SK-N-SH treated with all-trans-retinoic acid at 6 μM for 48 hours (cell line): ENCODE results near the gene ZNF691.

Source experiments
- ARNTL ChIP-seq: fragments of 450-650 bp; formaldehyde crosslinking; IDR thresholded peaks from 2 replicates; pipeline ENCODE4 v1.5.0; 2020; ENCODE audit warnings: low read depth, mild to moderate bottlenecking, moderate library complexity, borderline replicate concordance
- GLIS3 ChIP-seq: fragments of 250-450 bp; sonication (Bioruptor Pico); IDR thresholded peaks from 2 replicates; pipeline ENCODE4 v1.5.0; 2020; ENCODE audit warnings: mild to moderate bottlenecking, moderate library complexity
- RARB ChIP-seq: fragments of 250-450 bp; sonication (Bioruptor Pico); IDR thresholded peaks from 2 replicates; pipeline ENCODE4 v1.8.0; 2021; ENCODE audit warnings: mild to moderate bottlenecking, moderate library complexity
- TCF4 ChIP-seq: fragments of 250-450 bp; sonication (Bioruptor Pico); IDR thresholded peaks from 2 replicates; pipeline ENCODE4 v1.8.0; 2021; ENCODE audit warnings: mild to moderate bottlenecking, moderate library complexity, borderline replicate concordance
- TOX ChIP-seq: fragments of 250-450 bp; sonication (Bioruptor Pico); IDR thresholded peaks from 2 replicates; pipeline ENCODE4 v1.8.0; 2021; ENCODE audit warnings: mild to moderate bottlenecking, moderate library complexity, borderline replicate concordance
- ZFP3 ChIP-seq: fragments of 250-450 bp; sonication (Bioruptor Pico); IDR thresholded peaks from 2 replicates; pipeline ENCODE4 v1.5.0; 2020; ENCODE audit warnings: mild to moderate bottlenecking, moderate library complexity
- ZFP30 ChIP-seq: fragments of 450-650 bp; formaldehyde crosslinking; IDR thresholded peaks from 2 replicates; pipeline ENCODE4 v1.5.0; 2022; ENCODE audit warnings: mild to moderate bottlenecking, moderate library complexity
- ZNF70 ChIP-seq: fragments of 450-650 bp; formaldehyde crosslinking; IDR thresholded peaks from 2 replicates; pipeline ENCODE4 v1.5.0; 2020; ENCODE audit warnings: mild to moderate bottlenecking, moderate library complexity
- ZNF8 ChIP-seq: fragments of 450-650 bp; formaldehyde crosslinking; IDR thresholded peaks from 2 replicates; pipeline ENCODE4 v1.5.0; 2020; ENCODE audit warnings: mild to moderate bottlenecking, moderate library complexity
- TF ChIP-seq, protein P1 (sequence below): fragments of 250-450 bp; sonication (Bioruptor Pico); IDR thresholded peaks from 2 replicates; pipeline ENCODE4 v1.8.0; 2020; ENCODE audit warnings: mild to moderate bottlenecking, moderate library complexity, borderline replicate concordance
- TF ChIP-seq, protein P2 (sequence below): fragments of 250-450 bp; sonication (Bioruptor Pico); IDR thresholded peaks from 2 replicates; pipeline ENCODE4 v1.5.1; 2020; ENCODE audit warnings: low read depth, mild to moderate bottlenecking, moderate library complexity
- TF ChIP-seq, protein P3 (sequence below): fragments of 250-450 bp; sonication (Bioruptor Pico); IDR thresholded peaks from 2 replicates; pipeline ENCODE4 v1.8.0; 2021; ENCODE audit warnings: low read depth, mild to moderate bottlenecking, moderate library complexity, borderline replicate concordance

DNA sequence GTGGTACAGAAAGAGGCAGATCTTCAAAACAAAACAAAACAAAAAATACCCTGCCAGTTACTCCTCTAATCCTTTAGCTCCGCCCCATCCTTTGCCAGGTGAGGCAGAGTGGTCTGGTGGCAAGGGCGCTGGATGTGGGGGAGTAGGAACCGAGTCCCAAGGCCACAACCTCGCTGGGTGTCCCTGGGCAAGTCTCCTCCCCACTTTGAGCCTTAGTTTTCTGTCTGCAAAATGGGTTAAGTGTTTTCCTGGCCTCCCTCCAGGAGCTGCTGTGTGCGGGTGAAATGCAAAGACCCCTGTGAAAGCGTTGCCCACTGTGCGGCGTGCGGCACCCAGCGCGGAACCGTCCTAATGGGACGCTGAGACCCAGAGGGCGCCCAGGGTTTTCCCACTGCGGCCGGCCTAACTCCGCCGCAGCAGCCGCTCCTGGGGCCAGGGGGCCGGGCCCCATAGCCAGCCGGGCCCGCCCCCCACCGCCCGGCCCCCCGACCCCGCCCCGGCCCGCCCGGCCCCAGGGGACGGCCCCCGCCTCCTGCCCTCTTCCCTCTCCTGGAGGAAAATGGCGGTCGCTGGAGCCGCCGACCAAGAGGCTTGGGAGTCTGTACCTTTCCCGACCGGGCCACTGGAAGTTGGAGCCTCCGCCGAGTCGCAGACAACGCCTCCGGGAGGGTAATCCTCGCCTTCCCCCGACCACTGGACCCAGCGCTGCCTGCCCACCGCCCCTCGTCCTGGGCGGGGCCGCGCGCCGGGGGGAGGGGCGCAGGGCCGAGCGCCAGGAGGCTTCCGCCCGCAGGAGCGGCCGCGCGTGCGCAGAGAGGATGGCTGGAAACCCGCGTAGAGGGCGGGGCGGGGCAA lies 29.6 kb upstream of the ZNF691 start, which contains the start of the genes ERMAP and SVBP:
- no peak for TF ChIP-seq GLIS3 (CRISPR knock-in tag)
- no peak for TF ChIP-seq TCF4 (CRISPR knock-in tag)
- no peak for TF ChIP-seq ARNTL (CRISPR knock-in tag)
- no peak for TF ChIP-seq TOX
- TF ChIP-seq ZNF8 (CRISPR knock-in tag) = no peak
- TF ChIP-seq, protein P1, sequence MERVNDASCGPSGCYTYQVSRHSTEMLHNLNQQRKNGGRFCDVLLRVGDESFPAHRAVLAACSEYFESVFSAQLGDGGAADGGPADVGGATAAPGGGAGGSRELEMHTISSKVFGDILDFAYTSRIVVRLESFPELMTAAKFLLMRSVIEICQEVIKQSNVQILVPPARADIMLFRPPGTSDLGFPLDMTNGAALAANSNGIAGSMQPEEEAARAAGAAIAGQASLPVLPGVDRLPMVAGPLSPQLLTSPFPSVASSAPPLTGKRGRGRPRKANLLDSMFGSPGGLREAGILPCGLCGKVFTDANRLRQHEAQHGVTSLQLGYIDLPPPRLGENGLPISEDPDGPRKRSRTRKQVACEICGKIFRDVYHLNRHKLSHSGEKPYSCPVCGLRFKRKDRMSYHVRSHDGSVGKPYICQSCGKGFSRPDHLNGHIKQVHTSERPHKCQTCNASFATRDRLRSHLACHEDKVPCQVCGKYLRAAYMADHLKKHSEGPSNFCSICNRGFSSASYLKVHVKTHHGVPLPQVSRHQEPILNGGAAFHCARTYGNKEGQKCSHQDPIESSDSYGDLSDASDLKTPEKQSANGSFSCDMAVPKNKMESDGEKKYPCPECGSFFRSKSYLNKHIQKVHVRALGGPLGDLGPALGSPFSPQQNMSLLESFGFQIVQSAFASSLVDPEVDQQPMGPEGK (CRISPR knock-in tag) = no peak
- TF ChIP-seq ZFP3 = no peak
- TF ChIP-seq, protein P2, sequence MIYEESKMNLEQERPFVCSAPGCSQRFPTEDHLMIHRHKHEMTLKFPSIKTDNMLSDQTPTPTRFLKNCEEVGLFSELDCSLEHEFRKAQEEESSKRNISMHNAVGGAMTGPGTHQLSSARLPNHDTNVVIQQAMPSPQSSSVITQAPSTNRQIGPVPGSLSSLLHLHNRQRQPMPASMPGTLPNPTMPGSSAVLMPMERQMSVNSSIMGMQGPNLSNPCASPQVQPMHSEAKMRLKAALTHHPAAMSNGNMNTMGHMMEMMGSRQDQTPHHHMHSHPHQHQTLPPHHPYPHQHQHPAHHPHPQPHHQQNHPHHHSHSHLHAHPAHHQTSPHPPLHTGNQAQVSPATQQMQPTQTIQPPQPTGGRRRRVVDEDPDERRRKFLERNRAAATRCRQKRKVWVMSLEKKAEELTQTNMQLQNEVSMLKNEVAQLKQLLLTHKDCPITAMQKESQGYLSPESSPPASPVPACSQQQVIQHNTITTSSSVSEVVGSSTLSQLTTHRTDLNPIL (CRISPR knock-in tag) = no peak
- no peak for TF ChIP-seq ZFP30 (CRISPR knock-in tag)
- TF ChIP-seq, protein P3, sequence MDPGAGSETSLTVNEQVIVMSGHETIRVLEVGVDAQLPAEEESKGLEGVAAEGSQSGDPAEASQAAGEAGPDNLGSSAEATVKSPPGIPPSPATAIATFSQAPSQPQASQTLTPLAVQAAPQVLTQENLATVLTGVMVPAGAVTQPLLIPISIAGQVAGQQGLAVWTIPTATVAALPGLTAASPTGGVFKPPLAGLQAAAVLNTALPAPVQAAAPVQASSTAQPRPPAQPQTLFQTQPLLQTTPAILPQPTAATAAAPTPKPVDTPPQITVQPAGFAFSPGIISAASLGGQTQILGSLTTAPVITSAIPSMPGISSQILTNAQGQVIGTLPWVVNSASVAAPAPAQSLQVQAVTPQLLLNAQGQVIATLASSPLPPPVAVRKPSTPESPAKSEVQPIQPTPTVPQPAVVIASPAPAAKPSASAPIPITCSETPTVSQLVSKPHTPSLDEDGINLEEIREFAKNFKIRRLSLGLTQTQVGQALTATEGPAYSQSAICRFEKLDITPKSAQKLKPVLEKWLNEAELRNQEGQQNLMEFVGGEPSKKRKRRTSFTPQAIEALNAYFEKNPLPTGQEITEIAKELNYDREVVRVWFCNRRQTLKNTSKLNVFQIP (CRISPR knock-in tag) = no peak
- TF ChIP-seq RARB (CRISPR knock-in tag) = no peak
- no peak for TF ChIP-seq ZNF70
